ES-I3 (cell line): ENCODE results near the gene JAM3.
"Not testable (repeated sequence)": the region's sequence is repeated elsewhere in the genome, so short reads cannot be mapped to it uniquely, and the experiment has no call there.

ENCODE experiments used
- H3K36me3 ChIP-seq: 2 replicates; pipeline ENCODE4 v1.6.1; 2013; ENCODE audit warnings: mild to moderate bottlenecking, low read length, control low read depth, moderate library complexity; ENCODE audit not compliant: insufficient read depth
- H3K4me1 ChIP-seq: 2 replicates; pipeline ENCODE4 v1.6.1; 2013; ENCODE audit warnings: mild to moderate bottlenecking, control low read depth, low read length; ENCODE audit not compliant: insufficient read depth
- H3K9ac ChIP-seq: 2 replicates; pipeline ENCODE4 v1.6.1; 2013; ENCODE audit warnings: low read depth, mild to moderate bottlenecking, low read length, moderate library complexity
- H3K9me3 ChIP-seq: 2 replicates; pipeline ENCODE4 v1.6.1; 2013; ENCODE audit warnings: mild to moderate bottlenecking, low read length, moderate library complexity; ENCODE audit not compliant: control insufficient read depth, insufficient read depth

JAM3 gene

DNA sequence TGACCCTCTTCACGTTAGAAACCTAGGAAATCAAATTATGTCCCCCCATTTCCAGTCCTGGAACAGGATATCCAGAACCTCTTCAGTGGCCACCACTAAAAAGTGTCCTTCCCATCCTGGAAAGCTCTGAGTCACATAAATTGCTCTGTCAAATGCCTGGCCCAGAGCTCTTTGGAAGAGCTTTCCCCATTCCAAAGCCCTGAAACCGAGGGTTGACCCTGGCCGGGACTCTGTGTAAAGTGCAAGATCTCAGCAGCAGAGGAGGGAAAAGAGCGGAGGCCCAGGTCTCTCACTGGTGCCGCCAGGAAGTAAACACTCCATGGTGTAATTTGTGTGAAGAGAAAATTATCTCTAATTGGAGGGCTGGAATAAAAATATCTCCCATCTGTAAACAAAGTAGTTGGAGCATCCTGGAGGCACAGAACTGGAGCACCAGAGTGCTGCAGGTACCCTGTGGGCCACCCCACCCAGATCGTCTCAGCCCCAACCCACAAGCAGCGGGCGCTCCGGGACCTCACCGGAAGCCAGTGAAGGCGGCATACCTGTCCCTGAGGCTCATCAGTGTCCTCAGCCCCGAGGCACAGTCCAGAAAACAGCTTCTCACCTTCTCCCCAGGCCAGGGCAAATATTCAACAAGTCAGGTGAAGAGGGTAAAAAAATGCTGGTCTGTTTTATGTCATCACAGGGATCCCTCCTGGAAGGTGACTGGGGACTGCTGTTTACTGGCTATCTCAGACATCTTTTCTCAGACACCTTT lies 4.7 kb upstream of the JAM3 start:
- H3K9me3 ChIP-seq: no peaks in the 10 kb centered on the region
- no peaks in the 10 kb centered on the region for H3K36me3 ChIP-seq
- no peak overlapping the region for H3K9ac ChIP-seq
- peaks cover 3% of the 10 kb centered on the region; the same call in 1 of the 2 replicates for H3K4me1 ChIP-seq

DNA sequence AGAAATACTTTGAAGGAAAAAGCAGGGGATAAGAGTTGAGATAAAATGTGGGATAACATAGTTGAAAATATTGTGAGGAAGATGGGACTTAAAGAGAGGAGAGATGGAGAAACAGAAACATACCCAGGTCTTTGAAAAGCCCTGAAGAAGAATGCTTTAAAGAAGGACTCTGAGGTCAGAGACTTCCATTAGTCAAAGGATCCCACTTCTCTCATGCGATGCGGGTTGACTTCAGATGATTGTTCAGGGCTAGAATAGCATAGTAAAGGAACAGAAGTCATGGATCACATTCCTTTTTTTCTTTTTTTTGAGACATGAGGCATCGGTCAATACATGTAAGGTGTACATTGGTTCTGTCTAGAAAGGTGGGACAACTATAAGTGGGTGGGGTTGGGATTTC lies 3.5 kb upstream of the JAM3 start:
- Histone ChIP-seq H3K9ac (no peak overlapping the region), H3K9me3 (no peaks in the 10 kb centered on the region), H3K4me1 (peaks cover 8% of the 10 kb centered on the region; the same call in 1 of the 2 replicates), H3K36me3 (no peaks in the 10 kb centered on the region)

DNA sequence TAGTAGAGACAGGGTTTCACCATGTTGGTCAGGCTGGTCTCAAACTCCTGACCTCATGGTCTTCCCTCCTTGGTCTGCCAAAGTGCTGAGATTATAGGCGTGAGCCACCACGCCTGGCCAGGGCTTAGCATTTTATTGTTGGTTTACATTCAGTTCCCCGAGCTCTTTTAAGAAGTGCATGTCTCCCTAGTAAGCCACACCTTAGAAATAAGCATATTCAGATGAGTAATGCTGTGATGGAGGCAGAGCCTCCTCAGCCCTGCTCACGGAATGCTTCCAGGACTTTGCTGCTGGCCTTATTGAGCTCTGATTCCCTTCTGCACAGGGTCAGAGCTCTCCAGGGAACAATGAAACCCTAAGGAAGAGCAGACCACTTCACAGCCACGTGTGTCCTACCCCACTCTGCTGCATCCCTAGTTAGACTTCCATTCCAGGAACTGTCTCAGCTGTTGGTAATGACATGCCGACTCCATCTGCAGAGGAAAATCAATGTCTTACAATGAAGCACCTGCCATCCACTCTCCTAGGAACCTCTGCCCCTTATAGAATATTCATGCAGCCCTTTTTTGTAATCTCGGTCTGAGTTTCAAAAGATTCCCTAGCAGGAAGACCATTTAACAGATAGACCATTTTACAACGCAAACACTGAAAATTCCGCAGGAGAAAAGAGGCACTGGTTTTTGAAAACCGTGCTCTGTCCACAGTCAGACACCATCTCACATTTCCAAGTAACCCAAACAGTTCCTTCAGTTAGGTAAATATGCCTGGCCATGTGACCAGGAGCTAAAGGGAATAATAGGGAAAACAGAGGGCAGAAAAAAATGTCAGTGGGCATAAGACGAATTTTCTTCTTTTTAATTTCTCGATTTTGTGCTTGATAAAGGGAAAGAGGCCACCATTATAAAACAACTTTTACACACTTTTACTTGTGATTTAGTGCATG lies 1.7 kb upstream of the JAM3 start:
- no peak overlapping the region for H3K9ac ChIP-seq
- H3K36me3 ChIP-seq: no peaks in the 10 kb centered on the region
- no peaks in the 10 kb centered on the region for H3K9me3 ChIP-seq
- H3K4me1 ChIP-seq: peaks cover 10% of the 10 kb centered on the region; the same call in 1 of the 2 replicates

- no peaks in the 10 kb centered on the region for H3K36me3 ChIP-seq
- no peaks in the 10 kb centered on the region for H3K9me3 ChIP-seq
- peak overlapping the region; percentile 84; the same call in 1 of the 2 replicates for H3K9ac ChIP-seq
- peaks cover 15% of the 10 kb centered on the region for H3K4me1 ChIP-seq
Observed at GRCh38 chr11:134069426-134070341, 812 bp downstream of the JAM3 start.

- H3K36me3 ChIP-seq: no peaks in the 10 kb centered on the region
- H3K9ac ChIP-seq: no peak overlapping the region
- peaks cover 15% of the 10 kb centered on the region for H3K4me1 ChIP-seq
- H3K9me3 ChIP-seq: no peaks in the 10 kb centered on the region
Observed at GRCh38 chr11:134070342-134070845, 1.5 kb downstream of the JAM3 start.

GRCh38 chr11:134071306-134071705 lies 2.4 kb downstream of the JAM3 start:
- H3K9ac ChIP-seq: no peak overlapping the region
- H3K9me3 ChIP-seq: no peaks in the 10 kb centered on the region
- no peaks in the 10 kb centered on the region for H3K36me3 ChIP-seq
- peaks cover 15% of the 10 kb centered on the region for H3K4me1 ChIP-seq

GRCh38 chr11:134071766-134072402 lies 3.0 kb downstream of the JAM3 start:
- Histone ChIP-seq H3K36me3 (no peaks in the 10 kb centered on the region), H3K4me1 (peaks cover 12% of the 10 kb centered on the region), H3K9me3 (no peaks in the 10 kb centered on the region), H3K9ac (no peak overlapping the region)

DNA sequence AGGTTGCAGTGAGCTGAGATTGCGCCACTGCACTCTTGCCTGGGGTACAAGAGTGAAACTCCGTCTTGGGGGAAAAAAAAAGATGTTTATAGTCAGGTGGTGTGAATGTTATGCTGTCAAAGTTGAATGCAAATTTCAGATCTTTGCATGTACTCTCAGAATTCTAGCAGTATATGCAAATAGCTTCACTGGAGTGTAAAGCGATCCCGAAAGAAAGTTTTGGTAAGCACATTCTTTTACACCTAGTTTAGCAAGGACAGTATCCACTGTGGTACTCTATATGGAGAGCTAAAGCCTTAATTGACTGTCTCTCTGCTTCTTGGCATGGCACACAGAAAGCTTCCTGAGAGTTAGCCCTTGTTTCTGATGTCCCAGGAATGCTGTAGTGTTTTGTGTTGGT lies 4.0 kb downstream of the JAM3 start:
- Histone ChIP-seq H3K9ac (no peak overlapping the region), H3K36me3 (no peaks in the 10 kb centered on the region), H3K9me3 (no peaks in the 10 kb centered on the region), H3K4me1 (peaks cover 12% of the 10 kb centered on the region)

- H3K4me1 ChIP-seq: peaks cover 12% of the 10 kb centered on the region
- H3K9ac ChIP-seq: no peak overlapping the region
- H3K9me3 ChIP-seq: peaks cover 2% of the 10 kb centered on the region; the same call in 1 of the 2 replicates
- H3K36me3 ChIP-seq: no peaks in the 10 kb centered on the region
Observed at GRCh38 chr11:134074346-134074745, 5.5 kb downstream of the JAM3 start.

DNA sequence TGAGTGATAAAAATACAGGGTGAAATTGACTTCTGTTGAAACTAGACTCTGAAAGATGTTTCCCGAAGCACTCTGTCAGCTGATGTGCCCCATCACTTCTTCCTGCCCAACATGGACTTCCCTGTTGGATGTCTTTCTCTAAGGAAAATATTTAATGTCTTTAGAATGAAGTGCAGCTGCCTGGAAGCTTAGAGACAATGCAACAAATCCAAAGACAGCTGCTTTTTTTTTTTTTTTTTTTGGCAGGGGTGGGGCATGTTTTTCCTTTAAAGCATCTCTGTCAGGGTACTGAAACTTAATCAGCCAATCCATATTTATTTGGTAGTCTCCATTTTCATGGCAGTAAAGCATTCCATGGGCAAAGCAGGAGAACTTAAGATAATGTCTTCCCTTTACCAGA lies 5.9 kb downstream of the JAM3 start:
- Histone ChIP-seq H3K9me3 (peaks cover 5% of the 10 kb centered on the region), H3K36me3 (no peaks in the 10 kb centered on the region), H3K9ac (no peak overlapping the region), H3K4me1 (peaks cover 12% of the 10 kb centered on the region)

GRCh38 chr11:134079317-134079716 lies 10.4 kb downstream of the JAM3 start:
- H3K9ac ChIP-seq: no peak overlapping the region
- H3K36me3 ChIP-seq: no peaks in the 10 kb centered on the region
- H3K9me3 ChIP-seq: peaks cover 5% of the 10 kb centered on the region
- no peaks in the 10 kb centered on the region for H3K4me1 ChIP-seq

DNA sequence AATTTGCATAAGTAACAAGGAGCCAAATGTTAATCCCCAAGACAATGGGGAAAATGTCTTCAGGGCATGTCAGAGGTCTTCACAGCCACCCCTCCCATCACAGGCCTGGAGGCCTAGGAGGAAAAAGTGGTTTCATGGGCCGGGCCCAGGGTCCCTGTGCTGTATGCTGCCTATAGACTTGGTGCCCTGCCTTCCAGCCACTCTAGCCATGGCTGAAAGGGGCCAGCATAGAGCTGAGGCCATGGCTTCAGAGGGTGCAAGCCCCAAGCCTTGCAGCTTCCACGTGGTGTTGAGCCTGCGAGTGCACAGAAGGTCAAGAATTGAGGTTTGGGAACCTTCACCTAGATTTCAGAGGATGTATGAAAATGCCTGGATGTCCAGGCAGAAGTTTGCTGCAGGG lies 12.4 kb downstream of the JAM3 start:
- not testable (repeated sequence) for H3K9ac ChIP-seq, H3K36me3 ChIP-seq, H3K4me1 ChIP-seq, H3K9me3 ChIP-seq

GRCh38 chr11:134082990-134083389 lies 14.1 kb downstream of the JAM3 start:
- H3K4me1 ChIP-seq: no peaks in the 10 kb centered on the region
- H3K9ac ChIP-seq: no peak overlapping the region
- H3K36me3 ChIP-seq: no peaks in the 10 kb centered on the region
- H3K9me3 ChIP-seq: peaks cover 5% of the 10 kb centered on the region
